Osteocyte (in vitro differentiated cells): Measurements from ENCODE around the gene ABLIM1. TPM values are rescaled to one million over a fixed set of nuclear protein-coding genes. Genes with fewer than 3 reads are reported as not detected.
"Not testable (repeated sequence)": the region's sequence is repeated elsewhere in the genome, so short reads cannot be mapped to it uniquely, and the experiment has no call there.

Experiments
- DNase-seq: peaks from one replicate; pipeline ENCODE4 v3.0.0; 2021; ENCODE audit warnings: mixed read lengths; ENCODE audit not compliant: unreplicated experiment; ENCODE audit errors: extremely low spot score
- H3K27ac Mint-ChIP-seq: one replicate; pipeline ENCODE4 v1.8.0; 2021; ENCODE audit warnings: mild to moderate bottlenecking, mixed read lengths; ENCODE audit not compliant: unreplicated experiment
- H3K27me3 Mint-ChIP-seq: one replicate; pipeline ENCODE4 v1.8.0; 2021; ENCODE audit warnings: mixed read lengths; ENCODE audit not compliant: unreplicated experiment
- H3K36me3 Mint-ChIP-seq: one replicate; pipeline ENCODE4 v1.8.0; 2021; ENCODE audit warnings: mixed read lengths; ENCODE audit not compliant: unreplicated experiment
- H3K4me1 Mint-ChIP-seq: one replicate; pipeline ENCODE4 v1.8.0; 2021; ENCODE audit warnings: mixed read lengths; ENCODE audit not compliant: unreplicated experiment
- H3K4me3 Mint-ChIP-seq: one replicate; pipeline ENCODE4 v1.8.0; 2021; ENCODE audit warnings: mild to moderate bottlenecking, moderate library complexity, mixed read lengths; ENCODE audit not compliant: unreplicated experiment
- H3K9me3 Mint-ChIP-seq: one replicate; pipeline ENCODE4 v1.8.0; 2021; ENCODE audit warnings: mixed read lengths; ENCODE audit not compliant: unreplicated experiment
- CTCF ChIP-seq: fragments of 200-600 bp; sonication (generic); IDR thresholded peaks from 2 replicates; pipeline ENCODE4 v1.5.0; 2021; ENCODE audit warnings: antibody characterized with exemption, mild to moderate bottlenecking, moderate library complexity
- total RNA-seq: library from RNA; stranded (reverse); gene quantifications from 2 replicates; pipeline ENCODE4 v1.2.1, GENCODE V29; 2021

Gene ABLIM1
- total RNA-seq, 1 donor from 2014 or later, result 39.0 TPM

- H3K4me1 Mint-ChIP-seq, result peaks cover 27% of the 10 kb centered on the region
- no peak for TF ChIP-seq CTCF
- peak overlapping the region; percentile 43 for H3K27ac Mint-ChIP-seq
- no peaks in the 10 kb centered on the region for H3K27me3 Mint-ChIP-seq
- no peak for DNase-seq
- H3K9me3 Mint-ChIP-seq, result no peaks in the 10 kb centered on the region
- H3K4me3 Mint-ChIP-seq, result no peak overlapping the region
- peaks cover 2% of the 10 kb centered on the region for H3K36me3 Mint-ChIP-seq
Measured at GRCh38 chr10:114698271-114699061, 40.4 kb upstream of the ABLIM1 start.

- H3K4me1 Mint-ChIP-seq, result peaks cover 27% of the 10 kb centered on the region
- H3K36me3 Mint-ChIP-seq, result peaks cover 2% of the 10 kb centered on the region
- H3K27ac Mint-ChIP-seq, result peak overlapping the region; percentile 55
- no peaks in the 10 kb centered on the region for H3K27me3 Mint-ChIP-seq
- no peaks in the 10 kb centered on the region for H3K9me3 Mint-ChIP-seq
- no peak for TF ChIP-seq CTCF
- no peak overlapping the region for H3K4me3 Mint-ChIP-seq
- no peak for DNase-seq
Measured at GRCh38 chr10:114697061-114697598, 39.1 kb upstream of the ABLIM1 start.

GRCh38 chr10:114696301-114696700 is 38.2 kb upstream of the ABLIM1 start:
- not testable (repeated sequence) for H3K27ac Mint-ChIP-seq, H3K4me3 Mint-ChIP-seq, H3K9me3 Mint-ChIP-seq, DNase-seq, H3K36me3 Mint-ChIP-seq, H3K27me3 Mint-ChIP-seq
- peaks cover 35% of the 10 kb centered on the region for H3K4me1 Mint-ChIP-seq

GRCh38 chr10:114694752-114695151 is 36.7 kb upstream of the ABLIM1 start:
- DNase-seq, result no peak
- no peaks in the 10 kb centered on the region for H3K27me3 Mint-ChIP-seq
- H3K4me3 Mint-ChIP-seq, result no peak overlapping the region
- peak; percentile 64 for TF ChIP-seq CTCF
- H3K4me1 Mint-ChIP-seq, result peaks cover 40% of the 10 kb centered on the region
- H3K9me3 Mint-ChIP-seq, result no peaks in the 10 kb centered on the region
- H3K36me3 Mint-ChIP-seq, result peaks cover 2% of the 10 kb centered on the region
- H3K27ac Mint-ChIP-seq, result no peak overlapping the region

- no peak for TF ChIP-seq CTCF
- H3K4me3 Mint-ChIP-seq, result no peak overlapping the region
- H3K36me3 Mint-ChIP-seq, result peaks cover 2% of the 10 kb centered on the region
- H3K27me3 Mint-ChIP-seq, result no peaks in the 10 kb centered on the region
- DNase-seq, result no peak
- no peak overlapping the region for H3K27ac Mint-ChIP-seq
- H3K9me3 Mint-ChIP-seq, result no peaks in the 10 kb centered on the region
- peaks cover 40% of the 10 kb centered on the region for H3K4me1 Mint-ChIP-seq
Measured at GRCh38 chr10:114694062-114694461, 36.0 kb upstream of the ABLIM1 start.
